Testis (tissue), 3 donors: ENCODE results near the gene GPATCH4. TPM values are rescaled to one million over a fixed set of nuclear protein-coding genes. Genes with fewer than 3 reads are reported as not detected.

Source experiments
- DNase-seq: peaks from one replicate; pipeline ENCODE4 v3.0.0-alpha.2; 2019
- H3K27ac ChIP-seq, 2 donors: fragments of 200-600 bp; sonication (generic); one replicate each; pipeline ENCODE4 v1.5.1; 2019
- H3K27me3 ChIP-seq: fragments of 200-600 bp; sonication (generic); one replicate; pipeline ENCODE4 v1.5.1; 2019
- H3K36me3 ChIP-seq: fragments of 200-600 bp; sonication (generic); one replicate; pipeline ENCODE4 v1.5.1; 2017; ENCODE audit warnings: low read depth; ENCODE audit errors: missing control alignments
- H3K4me1 ChIP-seq: fragments of 200-600 bp; sonication (generic); one replicate; pipeline ENCODE4 v1.5.1; 2019
- H3K4me3 ChIP-seq, 2 donors: fragments of 200-600 bp; sonication (generic); one replicate each; pipeline ENCODE4 v1.5.1; 2017 to 2019
- H3K9me3 ChIP-seq: fragments of 200-600 bp; sonication (generic); one replicate; pipeline ENCODE4 v1.5.1; 2017
- CTCF ChIP-seq, 3 experiments: fragments of 450-650 bp in 2 of 3; fragments of 200-600 bp in 1 of 3; sonication (generic) in 1 of 3; IDR thresholded peaks; one replicate each; pipeline ENCODE4 v1.5.1; 2016 to 2019; ENCODE audit warnings: antibody characterized with exemption in 3 of 3, mild to moderate bottlenecking in 2 of 3, moderate library complexity in 1 of 3
- POLR2A ChIP-seq: fragments of 450-650 bp; IDR thresholded peaks from one replicate; pipeline ENCODE4 v1.6.1; 2017; ENCODE audit warnings: antibody characterized with exemption, mild to moderate bottlenecking, moderate library complexity
- WGBS, 2 donors: methylation state at CpG; one replicate each; pipeline ENCODE4 v1.1.5; 2018; 5-methylcytosine and 5-hydroxymethylcytosine counted together
- intact Hi-C: fragments of 100-400 bp; cut with DNase I; formaldehyde crosslinking; loops from one replicate; pipeline ENCODE4 v1.15.1; 2023; ENCODE audit warnings: low total_unique reads
- polyA plus RNA-seq: library from polyadenylated mRNA; stranded (reverse); fragments of 350-450 nt; fragmentation: Illumina TruSeq; extraction: RNeasy Lipid Tissue Mini Kit (QIAGEN cat#74804); gene quantifications from one replicate; pipeline ENCODE4 v1.2.3, GENCODE V29; 2014; ENCODE audit warnings: low read depth, low replicate concordance; ENCODE audit not compliant: insufficient read depth
- total RNA-seq, 2 donors: library from RNA; depleted of rRNA; stranded (reverse); fragments of >200 nt; gene quantifications; one replicate each; pipeline ENCODE4 v1.2.3, GENCODE V29; 2016

GPATCH4 gene
- total and polyA plus RNA-seq, 3 donors from 2014 or later, result 18.5 to 26.7 (median 21.6) TPM

GRCh38 chr1:156592158-156592909, 8.9 kb downstream of the GPATCH4 start:
- TF ChIP-seq CTCF (IDR thresholded peaks at IDR 0.05) (no peak), POLR2A (no peak)
- Histone ChIP-seq H3K36me3 (no peaks in the 10 kb centered on the region), H3K4me3 (peak overlapping the region; percentile 73 to 86), H3K9me3 (no peaks in the 10 kb centered on the region), H3K27me3 (no peaks in the 10 kb centered on the region), H3K4me1 (peaks cover 24% of the 10 kb centered on the region), H3K27ac (peak overlapping the region; percentile 77 to 81)
- intact Hi-C loops, result no loop called here
- 28 to 39% methylated on average over 12 to 16 of the region's 16 CpGs for WGBS, 2 donors
- no peak for DNase-seq

GRCh38 chr1:156591432-156592157, 9.7 kb downstream of the GPATCH4 start, which contains the start of gene NAXE:
Gene NAXE (plus strand): TSS chr1:156591776. CDS start chr1:156591805, 29 bp downstream.
- Histone ChIP-seq H3K9me3 (no peaks in the 10 kb centered on the region), H3K4me1 (peaks cover 24% of the 10 kb centered on the region), H3K27ac (peak within 1 kb of the TSS; percentile 77 to 81), H3K27me3 (no peaks in the 10 kb centered on the region), H3K36me3 (no peaks in the 10 kb centered on the region), H3K4me3 (peak within 1 kb of the TSS; percentile 73 to 86)
- intact Hi-C loops, result no loop called here
- TF ChIP-seq POLR2A (no peak), CTCF (IDR thresholded peaks at IDR 0.05) (no peak)
- 0% methylated on average over 4 to 25 of the region's 60 CpGs for WGBS, 2 donors
- DNase-seq, result peak; percentile 85

GRCh38 chr1:156591181-156591431, 10.2 kb downstream of the GPATCH4 start:
- Histone ChIP-seq H3K27ac (peak overlapping the region; percentile 77 to 81), H3K36me3 (no peaks in the 10 kb centered on the region), H3K27me3 (no peaks in the 10 kb centered on the region), H3K9me3 (no peaks in the 10 kb centered on the region), H3K4me1 (peaks cover 24% of the 10 kb centered on the region), H3K4me3 (peak overlapping the region; percentile 73 to 86)
- intact Hi-C loops, result no loop called here
- TF ChIP-seq POLR2A, result no peak
- no peak for TF ChIP-seq CTCF (IDR thresholded peaks at IDR 0.05)
- DNase-seq, result no peak
- WGBS, 2 donors, result 9 to 15% methylated on average over 6 of the region's 6 CpGs

GRCh38 chr1:156590326-156591180, 10.7 kb downstream of the GPATCH4 start:
- Histone ChIP-seq H3K27me3 (no peaks in the 10 kb centered on the region), H3K9me3 (no peaks in the 10 kb centered on the region), H3K27ac (peak overlapping the region; percentile 77 to 81), H3K4me3 (peak overlapping the region in 1 of 2 donors; percentile 86), H3K4me1 (peaks cover 24% of the 10 kb centered on the region), H3K36me3 (no peaks in the 10 kb centered on the region)
- 47 to 71% methylated on average over 8 to 10 of the region's 10 CpGs for WGBS, 2 donors
- TF ChIP-seq POLR2A (no peak), CTCF (IDR thresholded peaks at IDR 0.05) (no peak)
- intact Hi-C loops, result no loop called here
- DNase-seq, result no peak
